IMR-90 (cell line): ENCODE measurements around the gene WDR11. TPM values are rescaled to one million over a fixed set of nuclear protein-coding genes. Genes with fewer than 3 reads are reported as not detected.

Source experiments
- ATAC-seq: fragments of 200-7000 bp; cut with Tn5 transposase; 2 replicates; pipeline ENCODE4 v1.9.1; 2020; ENCODE audit warnings: low read depth, mild to moderate bottlenecking, moderate library complexity
- BruUV-seq: library from RNA; stranded (reverse); fragments of 400-500 nt; replicated peaks from 2 replicates; lab custom pipeline; 2021; lab: Mats Ljungman, UMichigan
- CTCF ChIA-PET: fragments of 300-600 bp; formaldehyde crosslinking; extraction: SDS; loops from one replicate; lab custom pipeline; 2021; ENCODE audit warnings: antibody characterized with exemption; lab: Yijun Ruan, JAX
- POLR2A ChIA-PET: fragments of 300-600 bp; sonication (Branson Sonifier 250); formaldehyde crosslinking; loops from one replicate; lab custom pipeline; 2022; ENCODE audit warnings: antibody characterized with exemption; ENCODE audit not compliant: unreplicated experiment; lab: Charles Lee
- DNase-seq: peaks from one replicate; pipeline ENCODE4 v3.0.0; 2013
- H2AFZ ChIP-seq: replicated peaks from 2 replicates; pipeline ENCODE3; 2013; ENCODE audit warnings: low read length, mild to moderate bottlenecking; ENCODE audit not compliant: poor library complexity
- H2AK5ac ChIP-seq: 2 replicates; pipeline ENCODE4 v1.6.1; 2013; ENCODE audit warnings: low read depth, low read length, inconsistent platforms
- H2AK9ac ChIP-seq: replicated peaks from 2 replicates; pipeline ENCODE3; 2013; ENCODE audit warnings: mild to moderate bottlenecking, low read depth, low read length, moderate library complexity; ENCODE audit not compliant: poor library complexity
- H2BK120ac ChIP-seq: 2 replicates; pipeline ENCODE4 v1.6.1; 2013; ENCODE audit warnings: low read depth, low read length, inconsistent platforms
- H2BK15ac ChIP-seq: 3 replicates; pipeline ENCODE4 v1.6.1; 2013; ENCODE audit warnings: low read depth, low read length, inconsistent platforms
- H2BK20ac ChIP-seq: 2 replicates; pipeline ENCODE4 v1.6.1; 2013; ENCODE audit warnings: low read depth, mild to moderate bottlenecking, inconsistent platforms, low read length, moderate library complexity
- H2BK5ac ChIP-seq: 2 replicates; pipeline ENCODE4 v1.6.1; 2013; ENCODE audit warnings: mild to moderate bottlenecking, low read depth, low read length, inconsistent platforms; ENCODE audit not compliant: poor library complexity, severe bottlenecking
- H3K14ac ChIP-seq: replicated peaks from 2 replicates; pipeline ENCODE4 v1.6.1; 2013; ENCODE audit warnings: low read depth, low read length, inconsistent platforms
- H3K18ac ChIP-seq: 2 replicates; pipeline ENCODE4 v1.6.1; 2013; ENCODE audit warnings: low read depth, low read length, control low read depth
- H3K23ac ChIP-seq: 2 replicates; pipeline ENCODE4 v1.6.1; 2013; ENCODE audit warnings: low read depth, low read length, inconsistent platforms
- H3K27ac ChIP-seq: 2 replicates; pipeline ENCODE4 v1.5.1; 2013; ENCODE audit warnings: mild to moderate bottlenecking, control low read depth, low read length; ENCODE audit not compliant: insufficient read depth
- H3K27me3 ChIP-seq: 2 replicates; pipeline ENCODE4 v1.6.1; 2013; ENCODE audit warnings: low read length; ENCODE audit not compliant: control insufficient read depth, insufficient read depth
- H3K36me3 ChIP-seq: 2 replicates; pipeline ENCODE4 v1.6.1; 2013; ENCODE audit warnings: low read length, mixed read lengths; ENCODE audit not compliant: control insufficient read depth, insufficient read depth
- H3K4ac ChIP-seq: 2 replicates; pipeline ENCODE4 v1.6.1; 2013; ENCODE audit warnings: low read depth, low read length, inconsistent platforms
- H3K4me1 ChIP-seq: 2 replicates; pipeline ENCODE4 v1.6.1; 2013; ENCODE audit warnings: low read length, mixed read lengths; ENCODE audit not compliant: control insufficient read depth, insufficient read depth
- H3K4me2 ChIP-seq: 2 replicates; pipeline ENCODE4 v1.6.1; 2013; ENCODE audit warnings: low read depth, mild to moderate bottlenecking, control low read depth, low read length, moderate library complexity
- H3K4me3 ChIP-seq: 2 replicates; pipeline ENCODE4 v1.5.1; 2013; ENCODE audit warnings: low read depth, mild to moderate bottlenecking, control low read depth, low read length, moderate library complexity; ENCODE audit not compliant: insufficient read depth
- H3K56ac ChIP-seq: 2 replicates; pipeline ENCODE4 v1.6.1; 2013; ENCODE audit warnings: low read length, inconsistent platforms; ENCODE audit not compliant: insufficient read depth; ENCODE audit errors: extremely low read depth
- H3K79me1 ChIP-seq, 2 experiments: 2 replicates each; pipeline ENCODE4 v1.6.1; 2013; ENCODE audit warnings: low read length in 2 of 2, inconsistent platforms in 1 of 2, low read depth in 1 of 2
- H3K9ac ChIP-seq: 2 replicates; pipeline ENCODE4 v1.6.1; 2013; ENCODE audit warnings: low read depth, low read length, control low read depth
- H3K9me1 ChIP-seq: 2 replicates; pipeline ENCODE4 v1.6.1; 2013; ENCODE audit warnings: low read length, inconsistent platforms; ENCODE audit not compliant: insufficient read depth
- H3K9me3 ChIP-seq: 2 replicates; pipeline ENCODE4 v1.6.1; 2013; ENCODE audit warnings: low read length; ENCODE audit not compliant: control insufficient read depth, insufficient read depth
- H4K20me1 ChIP-seq: 2 replicates; pipeline ENCODE4 v1.6.1; 2013; ENCODE audit warnings: low read length, inconsistent platforms; ENCODE audit not compliant: insufficient read depth
- H4K5ac ChIP-seq: 2 replicates; pipeline ENCODE4 v1.6.1; 2013; ENCODE audit warnings: mild to moderate bottlenecking, low read depth, low read length, control low read depth
- H4K8ac ChIP-seq, 2 experiments: 2 replicates each; pipeline ENCODE4 v1.6.1; 2013; ENCODE audit warnings: low read depth in 2 of 2, low read length in 2 of 2, control low read depth in 1 of 2, inconsistent platforms in 1 of 2
- H4K91ac ChIP-seq: 2 replicates; pipeline ENCODE4 v1.6.1; 2013; ENCODE audit warnings: low read depth, low read length, inconsistent platforms; ENCODE audit not compliant: insufficient read depth
- ELK1 ChIP-seq: fragments of 150-350 bp; IDR thresholded peaks from 2 replicates; pipeline ENCODE4 v1.6.1; 2016; ENCODE audit warnings: low read depth, mild to moderate bottlenecking, low read length, moderate library complexity, borderline replicate concordance
- FOS ChIP-seq: fragments of 150-350 bp; IDR thresholded peaks from 2 replicates; pipeline ENCODE4 v1.6.1; 2016; ENCODE audit warnings: low read depth, low read length
- MXI1 ChIP-seq: IDR thresholded peaks from 2 replicates; pipeline ENCODE4 v1.6.1; 2012; ENCODE audit warnings: low read depth, mild to moderate bottlenecking, low read length, moderate library complexity, borderline replicate concordance
- NFE2L2 ChIP-seq: fragments of 150-350 bp; IDR thresholded peaks from 2 replicates; pipeline ENCODE4 v1.6.1; 2016; ENCODE audit warnings: low read depth, mild to moderate bottlenecking, low read length
- POLR2A ChIP-seq: IDR thresholded peaks from 2 replicates; pipeline ENCODE4 v1.6.1; 2012; ENCODE audit warnings: mild to moderate bottlenecking, low read depth, low read length
- RAD21 ChIP-seq: IDR thresholded peaks from 2 replicates; pipeline ENCODE4 v1.6.1; 2012; ENCODE audit warnings: low read length, improper control_type of control experiment
- RCOR1 ChIP-seq: IDR thresholded peaks from 2 replicates; pipeline ENCODE4 v1.6.1; 2012; ENCODE audit warnings: mild to moderate bottlenecking, low read length, improper control_type of control experiment; ENCODE audit not compliant: insufficient replicate concordance
- SMC3 ChIP-seq: fragments of 150-350 bp; IDR thresholded peaks from 2 replicates; pipeline ENCODE4 v1.6.1; 2016; ENCODE audit warnings: low read depth, mild to moderate bottlenecking, antibody characterized with exemption, low read length, moderate library complexity
- WGBS, 2 experiments: methylation state at CpG; one replicate each; pipeline versions ENCODE4 v1.1.5 to v1.1.7; 2013; ENCODE audit warnings: missing lambda C conversion rate in 2 of 2; ENCODE audit not compliant: insufficient read length in 1 of 2; ENCODE audit errors: extremely low coverage in 2 of 2; 5-methylcytosine and 5-hydroxymethylcytosine counted together
- dilution Hi-C: fragments of 300-500 bp; cut with HindIII; formaldehyde crosslinking; loops from one replicate; pipeline ENCODE4 v1.14.3; 2018; ENCODE audit warnings: low sequenced_read_pairs; ENCODE audit not compliant: unreplicated experiment
- in situ Hi-C: fragments of 300-500 bp; cut with MboI; formaldehyde crosslinking; loops from 3 replicates; pipeline ENCODE4 v1.14.3; 2019; ENCODE audit warnings: low sequenced_read_pairs, inconsistent platforms, mixed read lengths
- intact Hi-C: fragments of 100-400 bp; cut with micrococcal nuclease; formaldehyde crosslinking; loops from 2 replicates; pipeline ENCODE4 v1.10.0; 2022
- polyA plus RNA-seq, 3 experiments: library from polyadenylated mRNA; depleted of rRNA; stranded (reverse); fragments of >200 nt; gene quantifications; 2 replicates each; pipeline ENCODE4 v1.2.3, GENCODE V29; 2012; ENCODE audit warnings: low replicate concordance in 1 of 3
- total RNA-seq: library from RNA; depleted of rRNA; stranded (reverse); fragments of >200 nt; gene quantifications from 2 replicates; pipeline ENCODE4 v1.2.3, GENCODE V29; 2012
- TF ChIP-seq, protein P1 (sequence below): fragments of 150-350 bp; IDR thresholded peaks from 2 replicates; pipeline ENCODE4 v1.6.1; 2017; ENCODE audit warnings: mild to moderate bottlenecking, antibody characterized with exemption, low read length, low read depth

WDR11 gene
- total and polyA plus RNA-seq, 2 of the 4 experiments (the other 2 are of a cell fraction): 31.6 to 62.6 TPM

- Histone ChIP-seq H3K23ac (no peak overlapping the region), H2BK15ac (no peak overlapping the region), H3K79me1 (no peaks in the 10 kb centered on the region), H3K9ac (no peak overlapping the region), H3K4ac (no peak overlapping the region), H3K9me3 (no peaks in the 10 kb centered on the region), H3K27me3 (no peaks in the 10 kb centered on the region), H2AK5ac (no peak overlapping the region), H2BK5ac (no peak overlapping the region), H4K5ac (no peak overlapping the region), H2AFZ (no peak overlapping the region), H3K4me2 (no peak overlapping the region), H3K56ac (no peak overlapping the region), H2AK9ac (no peak overlapping the region), H3K4me1 (no peaks in the 10 kb centered on the region), H4K91ac (no peak overlapping the region), H3K27ac (no peak overlapping the region), H2BK120ac (no peak overlapping the region), H4K20me1 (no peaks in the 10 kb centered on the region), H3K4me3 (no peak overlapping the region), H3K9me1 (no peaks in the 10 kb centered on the region), H3K14ac (no peak overlapping the region), H3K18ac (no peak overlapping the region), H4K8ac (no peak overlapping the region), H3K36me3 (no peaks in the 10 kb centered on the region), H2BK20ac (no peak overlapping the region)
- no peak for DNase-seq
- no peak for ATAC-seq
- in situ Hi-C loops: no loop called here
- intact Hi-C loops: loop anchor here (2.0 kb wide), 1 partner anchor 27 kb away; no protein-coding TSS in a partner anchor
- ChIA-PET CTCF (interaction anchor here (0.6 kb wide), 1 partner anchor 337 kb away, joined by 5 read pairs; no protein-coding TSS in a partner anchor), POLR2A (no interaction called here)
- dilution Hi-C loops: no loop called here
- BruUV-seq: no TSS peak
- TF ChIP-seq NFE2L2 (no peak), RAD21 (no peak), SMC3 (no peak), POLR2A (no peak), RCOR1 (no peak), FOS (no peak), ELK1 (no peak), MXI1 (no peak)
- TF ChIP-seq, protein P1, sequence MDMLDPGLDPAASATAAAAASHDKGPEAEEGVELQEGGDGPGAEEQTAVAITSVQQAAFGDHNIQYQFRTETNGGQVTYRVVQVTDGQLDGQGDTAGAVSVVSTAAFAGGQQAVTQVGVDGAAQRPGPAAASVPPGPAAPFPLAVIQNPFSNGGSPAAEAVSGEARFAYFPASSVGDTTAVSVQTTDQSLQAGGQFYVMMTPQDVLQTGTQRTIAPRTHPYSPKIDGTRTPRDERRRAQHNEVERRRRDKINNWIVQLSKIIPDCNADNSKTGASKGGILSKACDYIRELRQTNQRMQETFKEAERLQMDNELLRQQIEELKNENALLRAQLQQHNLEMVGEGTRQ: no peak
- WGBS, 2 experiments: 60% methylated on average over 1 of the region's 4 CpGs; no CpG with 5 or more reads in 1 of the 2 experiments
These were observed 76.2 kb downstream of the WDR11 start for GRCh38 chr10:120927352-120927751.
